SK-N-SH (cell line): ENCODE results near the gene MARS1. TPM values are rescaled to one million over a fixed set of nuclear protein-coding genes. Genes with fewer than 3 reads are reported as not detected.

Source experiments
- CHD2 ChIP-seq: fragments of 150-350 bp; IDR thresholded peaks from 2 replicates; pipeline ENCODE4 v1.6.1; 2018; ENCODE audit warnings: low read length; ENCODE audit not compliant: partially characterized antibody
- ELF1 ChIP-seq: IDR thresholded peaks from 2 replicates; pipeline ENCODE4 v1.4.0; 2012
- EP300 ChIP-seq, 2 experiments: IDR thresholded peaks; 2 replicates each; pipeline versions ENCODE4 v1.4.0 to v1.6.1; 2012; ENCODE audit warnings: borderline replicate concordance in 1 of 2, low read depth in 1 of 2, low read length in 1 of 2
- EZH2phosphoT487 ChIP-seq: fragments of 200-600 bp; sonication (generic); IDR thresholded peaks from 2 replicates; pipeline ENCODE4 v1.6.1; 2017; ENCODE audit warnings: low read depth, mixed run types, mild to moderate bottlenecking, antibody characterized with exemption, moderate library complexity, borderline replicate concordance
- FOSL2 ChIP-seq: IDR thresholded peaks from 2 replicates; pipeline ENCODE4 v1.4.0; 2012; ENCODE audit warnings: low read depth, mild to moderate bottlenecking, moderate library complexity, borderline replicate concordance
- FOXM1 ChIP-seq: IDR thresholded peaks from 2 replicates; pipeline ENCODE4 v1.4.0; 2012; ENCODE audit warnings: low read depth, mild to moderate bottlenecking
- GABPA ChIP-seq: IDR thresholded peaks from 2 replicates; pipeline ENCODE4 v1.4.0; 2012; ENCODE audit warnings: low read depth, mild to moderate bottlenecking
- GATA2 ChIP-seq: sonication (generic); formaldehyde crosslinking; IDR thresholded peaks from 2 replicates; pipeline ENCODE4 v1.5.0; 2020; ENCODE audit warnings: mild to moderate bottlenecking, missing genetic modification reagents
- JUND ChIP-seq: IDR thresholded peaks from 2 replicates; pipeline ENCODE4 v1.4.0; 2012
- MXI1 ChIP-seq: IDR thresholded peaks from 2 replicates; pipeline ENCODE4 v1.6.1; 2012; ENCODE audit warnings: mild to moderate bottlenecking, low read depth, low read length, improper control_type of control experiment
- NRF1 ChIP-seq: IDR thresholded peaks from 2 replicates; pipeline ENCODE4 v1.6.1; 2012; ENCODE audit warnings: low read depth, mild to moderate bottlenecking, low read length
- POLR2AphosphoS5 ChIP-seq: IDR thresholded peaks from 2 replicates; pipeline ENCODE4 v1.6.1; 2012; ENCODE audit warnings: low read depth, low read length
- RAD21 ChIP-seq: IDR thresholded peaks from 2 replicates; pipeline ENCODE4 v1.6.1; 2012; ENCODE audit warnings: mild to moderate bottlenecking, low read length
- RFX5 ChIP-seq: IDR thresholded peaks from 2 replicates; pipeline ENCODE4 v1.6.1; 2012; ENCODE audit warnings: mild to moderate bottlenecking, improper control_type of control experiment, low read length
- RXRA ChIP-seq: IDR thresholded peaks from 2 replicates; pipeline ENCODE4 v1.4.0; 2012; ENCODE audit warnings: low read depth, mild to moderate bottlenecking, borderline replicate concordance
- SMC3 ChIP-seq: IDR thresholded peaks from 2 replicates; pipeline ENCODE4 v1.6.1; 2012; ENCODE audit warnings: low read depth, low read length, improper control_type of control experiment
- TCF12 ChIP-seq: IDR thresholded peaks from 2 replicates; pipeline ENCODE4 v1.4.0; 2012
- TEAD4 ChIP-seq: IDR thresholded peaks from 2 replicates; pipeline ENCODE4 v1.4.0; 2012; ENCODE audit warnings: mild to moderate bottlenecking, borderline replicate concordance; ENCODE audit not compliant: insufficient read depth
- polyA plus RNA-seq, 3 experiments: library from polyadenylated mRNA; depleted of rRNA; stranded (reverse); fragments of >200 nt; gene quantifications; 2 replicates each; pipeline ENCODE4 v1.2.3, GENCODE V29; 2012
- TF ChIP-seq, protein P1 (sequence below): fragments of 200-600 bp; sonication (generic); IDR thresholded peaks from 2 replicates; pipeline ENCODE4 v1.6.1; 2017; ENCODE audit warnings: antibody characterized with exemption, mild to moderate bottlenecking, moderate library complexity
- TF ChIP-seq, protein P2 (sequence below): IDR thresholded peaks from 2 replicates; pipeline ENCODE4 v1.4.0; 2012; ENCODE audit warnings: low read depth
- TF ChIP-seq, protein P3 (sequence below): IDR thresholded peaks from 2 replicates; pipeline ENCODE4 v1.4.0; 2012; ENCODE audit warnings: low read depth, borderline replicate concordance
- TF ChIP-seq, protein P4 (sequence below): IDR thresholded peaks from 2 replicates; pipeline ENCODE4 v1.6.1; 2012; ENCODE audit warnings: mild to moderate bottlenecking, low read depth, low read length, moderate library complexity

MARS1 gene
- polyA plus RNA-seq, 1 of the 3 experiments (the other 2 are of a cell fraction), result 158 TPM

GRCh38 chr12:57459055-57459749 lies 28.7 kb upstream of the MARS1 start (continued):
- TF ChIP-seq SMC3, result peak; percentile 64
- no peak for TF ChIP-seq EP300 (IDR thresholded peaks at IDR 0.05; ENCODE audit: borderline replicate concordance in 1 of 2, low read depth in 1 of 2, low read length in 1 of 2)
- TF ChIP-seq, protein P1, sequence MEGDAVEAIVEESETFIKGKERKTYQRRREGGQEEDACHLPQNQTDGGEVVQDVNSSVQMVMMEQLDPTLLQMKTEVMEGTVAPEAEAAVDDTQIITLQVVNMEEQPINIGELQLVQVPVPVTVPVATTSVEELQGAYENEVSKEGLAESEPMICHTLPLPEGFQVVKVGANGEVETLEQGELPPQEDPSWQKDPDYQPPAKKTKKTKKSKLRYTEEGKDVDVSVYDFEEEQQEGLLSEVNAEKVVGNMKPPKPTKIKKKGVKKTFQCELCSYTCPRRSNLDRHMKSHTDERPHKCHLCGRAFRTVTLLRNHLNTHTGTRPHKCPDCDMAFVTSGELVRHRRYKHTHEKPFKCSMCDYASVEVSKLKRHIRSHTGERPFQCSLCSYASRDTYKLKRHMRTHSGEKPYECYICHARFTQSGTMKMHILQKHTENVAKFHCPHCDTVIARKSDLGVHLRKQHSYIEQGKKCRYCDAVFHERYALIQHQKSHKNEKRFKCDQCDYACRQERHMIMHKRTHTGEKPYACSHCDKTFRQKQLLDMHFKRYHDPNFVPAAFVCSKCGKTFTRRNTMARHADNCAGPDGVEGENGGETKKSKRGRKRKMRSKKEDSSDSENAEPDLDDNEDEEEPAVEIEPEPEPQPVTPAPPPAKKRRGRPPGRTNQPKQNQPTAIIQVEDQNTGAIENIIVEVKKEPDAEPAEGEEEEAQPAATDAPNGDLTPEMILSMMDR, result peak; percentile 85
- no peak for TF ChIP-seq EZH2phosphoT487
- no peak for TF ChIP-seq FOXM1
- TF ChIP-seq RXRA, result no peak
- peak; percentile 8 for TF ChIP-seq CHD2
- 0 out of 2 replicates have a peak, but pooled peaks have one; percentile 18 for TF ChIP-seq TCF12
- TF ChIP-seq MXI1, result peak; percentile 65
- TF ChIP-seq, protein P2, sequence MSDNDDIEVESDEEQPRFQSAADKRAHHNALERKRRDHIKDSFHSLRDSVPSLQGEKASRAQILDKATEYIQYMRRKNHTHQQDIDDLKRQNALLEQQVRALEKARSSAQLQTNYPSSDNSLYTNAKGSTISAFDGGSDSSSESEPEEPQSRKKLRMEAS, result peak; percentile 74; the same call in 1 of the 2 replicates
- no peak for TF ChIP-seq POLR2AphosphoS5
- TF ChIP-seq, protein P3, sequence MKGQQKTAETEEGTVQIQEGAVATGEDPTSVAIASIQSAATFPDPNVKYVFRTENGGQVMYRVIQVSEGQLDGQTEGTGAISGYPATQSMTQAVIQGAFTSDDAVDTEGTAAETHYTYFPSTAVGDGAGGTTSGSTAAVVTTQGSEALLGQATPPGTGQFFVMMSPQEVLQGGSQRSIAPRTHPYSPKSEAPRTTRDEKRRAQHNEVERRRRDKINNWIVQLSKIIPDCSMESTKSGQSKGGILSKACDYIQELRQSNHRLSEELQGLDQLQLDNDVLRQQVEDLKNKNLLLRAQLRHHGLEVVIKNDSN, result no peak
- no peak for TF ChIP-seq RFX5
- TF ChIP-seq GATA2 (CRISPR knock-in tag), result no peak
- no peak for TF ChIP-seq FOSL2
- no peak for TF ChIP-seq GABPA
- TF ChIP-seq TEAD4, result no peak
- TF ChIP-seq JUND, result no peak; the same call in 1 of the 2 replicates
- TF ChIP-seq, protein P4, sequence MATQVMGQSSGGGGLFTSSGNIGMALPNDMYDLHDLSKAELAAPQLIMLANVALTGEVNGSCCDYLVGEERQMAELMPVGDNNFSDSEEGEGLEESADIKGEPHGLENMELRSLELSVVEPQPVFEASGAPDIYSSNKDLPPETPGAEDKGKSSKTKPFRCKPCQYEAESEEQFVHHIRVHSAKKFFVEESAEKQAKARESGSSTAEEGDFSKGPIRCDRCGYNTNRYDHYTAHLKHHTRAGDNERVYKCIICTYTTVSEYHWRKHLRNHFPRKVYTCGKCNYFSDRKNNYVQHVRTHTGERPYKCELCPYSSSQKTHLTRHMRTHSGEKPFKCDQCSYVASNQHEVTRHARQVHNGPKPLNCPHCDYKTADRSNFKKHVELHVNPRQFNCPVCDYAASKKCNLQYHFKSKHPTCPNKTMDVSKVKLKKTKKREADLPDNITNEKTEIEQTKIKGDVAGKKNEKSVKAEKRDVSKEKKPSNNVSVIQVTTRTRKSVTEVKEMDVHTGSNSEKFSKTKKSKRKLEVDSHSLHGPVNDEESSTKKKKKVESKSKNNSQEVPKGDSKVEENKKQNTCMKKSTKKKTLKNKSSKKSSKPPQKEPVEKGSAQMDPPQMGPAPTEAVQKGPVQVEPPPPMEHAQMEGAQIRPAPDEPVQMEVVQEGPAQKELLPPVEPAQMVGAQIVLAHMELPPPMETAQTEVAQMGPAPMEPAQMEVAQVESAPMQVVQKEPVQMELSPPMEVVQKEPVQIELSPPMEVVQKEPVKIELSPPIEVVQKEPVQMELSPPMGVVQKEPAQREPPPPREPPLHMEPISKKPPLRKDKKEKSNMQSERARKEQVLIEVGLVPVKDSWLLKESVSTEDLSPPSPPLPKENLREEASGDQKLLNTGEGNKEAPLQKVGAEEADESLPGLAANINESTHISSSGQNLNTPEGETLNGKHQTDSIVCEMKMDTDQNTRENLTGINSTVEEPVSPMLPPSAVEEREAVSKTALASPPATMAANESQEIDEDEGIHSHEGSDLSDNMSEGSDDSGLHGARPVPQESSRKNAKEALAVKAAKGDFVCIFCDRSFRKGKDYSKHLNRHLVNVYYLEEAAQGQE, result no peak
- TF ChIP-seq NRF1, result no peak
- peak; percentile 75 for TF ChIP-seq RAD21
- no peak for TF ChIP-seq ELF1
- TF ChIP-seq, all 33 proteins: peak for 8
